ENCODE measurements around the gene SEMA4B.

SEMA4B gene

GRCh38 chr15:90205050-90205848, 4.1 kb downstream of the SEMA4B start:
- peaks cover 68% of the 10 kb centered on the region for H3K79me2 ChIP-seq (ENCODE audit: insufficient read depth, low read length)

GRCh38 chr15:90205886-90206285, 4.8 kb downstream of the SEMA4B start:
- Histone ChIP-seq H3K4me1 (ENCODE audit: insufficient read depth, low read length, poor library complexity, severe bottlenecking) (peaks cover 46% of the 10 kb centered on the region), H3K4me3 (ENCODE audit: low read length, poor library complexity, severe bottlenecking) (peak overlapping the region; percentile 30), H2AFZ (ENCODE audit: low read length) (no peak overlapping the region), H3F3A (ENCODE audit: low read depth) (no peaks in the 10 kb centered on the region), H3K9ac (ENCODE audit: low read depth, low read length, poor library complexity, severe bottlenecking) (no peak overlapping the region), H3K9me3 (ENCODE audit: insufficient read depth, low read depth, low read length) (no peaks in the 10 kb centered on the region), H4K20me1 (ENCODE audit: insufficient read depth, low read length, poor library complexity, severe bottlenecking) (peaks cover 13% of the 10 kb centered on the region), H3K36me3 (ENCODE audit: insufficient read depth, low read length) (no peaks in the 10 kb centered on the region), H3K4me2 (ENCODE audit: low read depth, low read length, poor library complexity, severe bottlenecking) (peak overlapping the region; percentile 91), H3K9me2 (replicated peaks; ENCODE audit: low read depth, low read length) (no peaks in the 10 kb centered on the region), H3K79me2 (ENCODE audit: insufficient read depth, low read length) (peaks cover 68% of the 10 kb centered on the region), H3K27me3 (ENCODE audit: insufficient read depth, low read length, poor library complexity, severe bottlenecking) (no peaks in the 10 kb centered on the region)
- TF ChIP-seq CTCF (conservative IDR thresholded peaks at IDR 0.05; ENCODE audit: low read length) (no peak), EZH2phosphoT487 (IDR thresholded peaks at IDR 0.05; ENCODE audit: borderline replicate concordance) (no peak)

More at GRCh38 chr15:90205050-90205848, 4.1 kb downstream of the SEMA4B start:
- peaks cover 51% of the 10 kb centered on the region for H3K4me1 ChIP-seq (ENCODE audit: insufficient read depth, low read length, poor library complexity, severe bottlenecking)
- H2AFZ ChIP-seq (ENCODE audit: low read length), result no peak overlapping the region
- H3K9me2 ChIP-seq (replicated peaks; ENCODE audit: low read depth, low read length), result no peaks in the 10 kb centered on the region
- peak overlapping the region; percentile 30 for H3K4me3 ChIP-seq (ENCODE audit: low read length, poor library complexity, severe bottlenecking)
- peak overlapping the region; percentile 91 for H3K4me2 ChIP-seq (ENCODE audit: low read depth, low read length, poor library complexity, severe bottlenecking)
- no peak overlapping the region for H3K9ac ChIP-seq (ENCODE audit: low read depth, low read length, poor library complexity, severe bottlenecking)
- H3F3A ChIP-seq (ENCODE audit: low read depth), result no peaks in the 10 kb centered on the region
- no peak for TF ChIP-seq CTCF (conservative IDR thresholded peaks at IDR 0.05; ENCODE audit: low read length)
- no peak for TF ChIP-seq EZH2phosphoT487 (IDR thresholded peaks at IDR 0.05; ENCODE audit: borderline replicate concordance)
- H3K27me3 ChIP-seq (ENCODE audit: insufficient read depth, low read length, poor library complexity, severe bottlenecking), result no peaks in the 10 kb centered on the region
- no peaks in the 10 kb centered on the region for H3K9me3 ChIP-seq (ENCODE audit: insufficient read depth, low read depth, low read length)
- H3K36me3 ChIP-seq (ENCODE audit: insufficient read depth, low read length), result no peaks in the 10 kb centered on the region
- peaks cover 13% of the 10 kb centered on the region for H4K20me1 ChIP-seq (ENCODE audit: insufficient read depth, low read length, poor library complexity, severe bottlenecking)

- H3F3A ChIP-seq (ENCODE audit: low read depth), result no peaks in the 10 kb centered on the region
- H3K9ac ChIP-seq (ENCODE audit: low read depth, low read length, poor library complexity, severe bottlenecking), result no peak overlapping the region
- TF ChIP-seq CTCF (conservative IDR thresholded peaks at IDR 0.05; ENCODE audit: low read length) (no peak), EZH2phosphoT487 (IDR thresholded peaks at IDR 0.05; ENCODE audit: borderline replicate concordance) (no peak)
- H4K20me1 ChIP-seq (ENCODE audit: insufficient read depth, low read length, poor library complexity, severe bottlenecking), result peaks cover 9% of the 10 kb centered on the region
- H3K9me2 ChIP-seq (replicated peaks; ENCODE audit: low read depth, low read length), result no peaks in the 10 kb centered on the region
- H3K4me1 ChIP-seq (ENCODE audit: insufficient read depth, low read length, poor library complexity, severe bottlenecking), result peaks cover 48% of the 10 kb centered on the region
- H3K79me2 ChIP-seq (ENCODE audit: insufficient read depth, low read length), result peaks cover 67% of the 10 kb centered on the region; the same call in 1 of the 2 replicates
- no peaks in the 10 kb centered on the region for H3K27me3 ChIP-seq (ENCODE audit: insufficient read depth, low read length, poor library complexity, severe bottlenecking)
- H3K4me2 ChIP-seq (ENCODE audit: low read depth, low read length, poor library complexity, severe bottlenecking), result no peak overlapping the region
- H3K36me3 ChIP-seq (ENCODE audit: insufficient read depth, low read length), result no peaks in the 10 kb centered on the region
- H3K9me3 ChIP-seq (ENCODE audit: insufficient read depth, low read depth, low read length), result no peaks in the 10 kb centered on the region
- no peak overlapping the region for H3K4me3 ChIP-seq (ENCODE audit: low read length, poor library complexity, severe bottlenecking)
- H2AFZ ChIP-seq (ENCODE audit: low read length), result no peak overlapping the region
These were observed 6.1 kb downstream of the SEMA4B start for GRCh38 chr15:90207252-90207651.

All from Loucy (cell line).